ENCODE measurements around the gene CAMTA1. TPM values are rescaled to one million over a fixed set of nuclear protein-coding genes. Genes with fewer than 3 reads are reported as not detected.

Gene CAMTA1
- total RNA-seq, 1 donor from 2014 or later: 30.6 TPM

GRCh38 chr1:7007902-7008301 is 222.6 kb downstream of the CAMTA1 start:
- no peak for DNase-seq

DNA sequence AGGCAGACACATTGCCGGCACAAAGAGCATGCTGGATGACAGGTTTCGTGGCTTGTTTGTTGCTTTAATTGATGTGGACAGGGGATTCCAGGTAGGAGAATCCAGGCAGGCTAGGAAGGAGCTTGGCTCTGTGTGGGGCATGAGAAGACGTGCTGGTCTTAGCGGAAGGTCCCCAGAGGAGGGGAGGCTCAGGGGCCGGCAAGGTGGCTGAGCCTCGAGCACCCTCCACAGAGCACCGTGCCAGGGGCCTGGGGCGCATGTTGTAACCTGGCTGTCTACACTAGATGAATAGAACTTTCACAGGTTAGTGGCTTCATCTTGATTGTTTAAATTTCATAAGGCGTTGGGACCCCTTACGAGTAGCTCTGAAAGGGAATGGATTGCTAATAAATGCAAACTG is 223.1 kb downstream of the CAMTA1 start:
- no peak for DNase-seq

- no peak for DNase-seq
Measured at GRCh38 chr1:7008975-7009740, 223.9 kb downstream of the CAMTA1 start.

DNA sequence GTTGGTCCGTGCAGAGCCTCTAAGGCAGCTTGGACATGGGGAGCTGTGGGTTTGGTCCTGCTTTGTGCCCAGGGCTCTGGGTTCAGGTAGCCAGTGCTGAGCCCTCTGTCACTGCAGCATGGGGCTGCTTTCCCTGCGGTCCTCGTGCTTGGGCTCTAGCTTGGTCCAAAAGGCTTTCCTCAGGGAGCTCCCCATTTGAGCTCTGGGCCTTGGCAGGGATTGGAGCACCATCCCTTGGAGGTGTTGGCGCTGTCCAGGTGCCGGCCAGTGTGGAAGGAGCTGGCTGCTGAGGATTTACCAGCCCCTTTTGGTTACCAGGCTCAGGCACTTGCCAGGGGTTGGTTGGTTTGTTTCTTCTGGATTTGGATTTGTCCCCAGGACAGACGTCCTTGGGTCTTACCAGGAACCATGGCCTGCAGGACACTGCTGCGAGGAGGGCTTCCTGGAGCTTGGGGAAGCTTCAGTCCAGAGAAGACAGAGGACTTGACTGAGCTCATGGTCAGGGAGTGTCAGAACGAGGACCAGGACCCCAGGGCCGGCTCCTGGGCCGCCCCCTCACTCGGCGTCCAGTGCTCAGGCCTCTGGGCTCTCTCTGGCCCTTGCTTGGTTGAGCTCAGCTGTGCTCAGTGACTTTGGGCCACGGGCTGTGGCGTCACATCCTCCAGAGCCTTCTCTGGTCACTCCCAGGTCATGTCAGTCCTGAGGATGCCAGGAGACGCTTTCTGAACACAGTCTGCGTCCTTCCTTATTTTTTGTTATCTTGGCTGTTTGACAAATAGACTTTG is 224.7 kb downstream of the CAMTA1 start:
- DNase-seq: no peak

DNA sequence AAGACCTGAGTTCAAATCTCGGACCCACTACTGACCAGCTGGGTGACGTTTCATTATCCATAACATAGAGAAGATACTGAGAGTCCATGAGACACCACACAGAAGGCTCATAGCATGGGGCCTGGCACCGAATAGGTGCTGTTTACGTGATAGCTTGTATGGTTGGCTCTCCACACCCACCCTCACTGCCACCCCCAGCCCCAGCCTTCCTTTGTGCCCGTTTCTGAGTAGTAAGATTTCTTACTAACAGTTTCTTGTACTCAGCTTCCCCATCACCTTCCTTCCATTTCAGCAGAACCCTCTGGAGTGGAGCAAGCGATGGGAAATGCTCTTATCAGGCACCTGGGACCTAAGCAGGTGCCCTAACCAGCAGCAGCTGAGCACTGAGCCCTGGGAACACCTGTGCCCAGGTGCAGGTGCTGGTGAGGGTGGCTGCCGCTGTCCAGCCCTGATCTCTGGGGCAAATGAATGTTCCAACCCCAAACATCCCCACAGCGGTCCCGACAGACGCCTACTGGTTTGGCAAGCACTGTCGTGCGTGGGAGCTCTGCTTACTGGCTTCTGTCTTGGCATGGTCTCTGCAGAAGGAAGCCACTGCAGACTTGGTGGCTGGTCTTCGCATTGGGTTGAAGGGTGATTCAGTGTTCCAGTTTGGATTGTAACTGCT is 225.4 kb downstream of the CAMTA1 start:
- no peak for DNase-seq

GRCh38 chr1:7011826-7012225 is 226.6 kb downstream of the CAMTA1 start:
- no peak for DNase-seq

- DNase-seq: no peak
Measured at GRCh38 chr1:7012461-7012924, 227.2 kb downstream of the CAMTA1 start.

GRCh38 chr1:7013833-7014639 is 228.8 kb downstream of the CAMTA1 start:
- no peak for DNase-seq

- no peak for DNase-seq
Measured at GRCh38 chr1:7014640-7014930, 229.3 kb downstream of the CAMTA1 start.

DNA sequence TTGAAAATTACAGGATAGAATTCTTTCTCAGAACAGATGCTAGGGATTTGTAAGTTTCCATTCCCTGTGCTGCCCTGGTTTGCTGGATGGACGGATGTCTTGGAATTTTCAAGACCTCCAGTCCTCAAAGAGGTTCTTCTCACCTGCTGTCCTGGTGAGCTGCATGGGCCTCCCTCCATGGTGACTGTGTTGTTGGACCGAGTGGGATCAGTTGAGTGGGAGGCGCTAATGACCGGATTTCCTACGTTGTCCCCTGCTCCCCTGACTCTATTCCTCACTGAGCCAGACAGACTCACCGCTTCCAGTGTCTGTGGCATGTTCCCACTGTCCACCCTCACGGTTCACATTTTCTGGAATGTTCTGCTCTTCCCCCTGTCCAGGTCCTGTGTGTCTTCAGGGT is 229.8 kb downstream of the CAMTA1 start:
- no peak for DNase-seq

GRCh38 chr1:7018351-7018750 is 233.1 kb downstream of the CAMTA1 start:
- DNase-seq: no peak

DNA sequence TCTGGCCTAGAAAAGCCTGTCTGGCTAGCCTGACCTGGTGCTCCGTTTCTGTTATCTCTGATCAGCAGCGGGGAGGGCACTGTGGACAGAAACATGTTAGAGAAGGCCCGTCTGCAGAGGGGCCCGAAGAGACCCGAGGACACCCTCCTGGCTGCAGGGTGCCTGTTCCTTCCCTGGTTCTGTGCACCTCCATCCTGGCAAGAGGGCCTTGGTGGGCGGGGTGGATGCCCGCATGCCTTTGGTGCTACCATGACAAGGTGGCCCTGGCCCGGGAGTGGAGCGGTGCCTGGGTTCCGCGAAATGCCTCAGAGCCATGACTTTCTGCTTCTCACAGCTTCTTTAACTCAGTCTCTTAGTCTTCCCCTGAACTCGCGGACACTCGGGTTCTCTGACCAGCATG is 233.6 kb downstream of the CAMTA1 start:
- no peak for DNase-seq

GRCh38 chr1:7019510-7019909 is 234.3 kb downstream of the CAMTA1 start:
- DNase-seq: no peak

- no peak for DNase-seq
Measured at GRCh38 chr1:7022058-7022457, 236.8 kb downstream of the CAMTA1 start.

GRCh38 chr1:7025013-7025412 is 239.8 kb downstream of the CAMTA1 start:
- no peak for DNase-seq

GRCh38 chr1:7026169-7026568 is 240.9 kb downstream of the CAMTA1 start:
- DNase-seq: no peak

- DNase-seq: no peak
Measured at GRCh38 chr1:7032992-7033391, 247.7 kb downstream of the CAMTA1 start.

- no peak for DNase-seq
Measured at GRCh38 chr1:7036386-7036785, 251.1 kb downstream of the CAMTA1 start.

- no peak for DNase-seq
Measured at GRCh38 chr1:7039590-7040220, 254.5 kb downstream of the CAMTA1 start.

DNA sequence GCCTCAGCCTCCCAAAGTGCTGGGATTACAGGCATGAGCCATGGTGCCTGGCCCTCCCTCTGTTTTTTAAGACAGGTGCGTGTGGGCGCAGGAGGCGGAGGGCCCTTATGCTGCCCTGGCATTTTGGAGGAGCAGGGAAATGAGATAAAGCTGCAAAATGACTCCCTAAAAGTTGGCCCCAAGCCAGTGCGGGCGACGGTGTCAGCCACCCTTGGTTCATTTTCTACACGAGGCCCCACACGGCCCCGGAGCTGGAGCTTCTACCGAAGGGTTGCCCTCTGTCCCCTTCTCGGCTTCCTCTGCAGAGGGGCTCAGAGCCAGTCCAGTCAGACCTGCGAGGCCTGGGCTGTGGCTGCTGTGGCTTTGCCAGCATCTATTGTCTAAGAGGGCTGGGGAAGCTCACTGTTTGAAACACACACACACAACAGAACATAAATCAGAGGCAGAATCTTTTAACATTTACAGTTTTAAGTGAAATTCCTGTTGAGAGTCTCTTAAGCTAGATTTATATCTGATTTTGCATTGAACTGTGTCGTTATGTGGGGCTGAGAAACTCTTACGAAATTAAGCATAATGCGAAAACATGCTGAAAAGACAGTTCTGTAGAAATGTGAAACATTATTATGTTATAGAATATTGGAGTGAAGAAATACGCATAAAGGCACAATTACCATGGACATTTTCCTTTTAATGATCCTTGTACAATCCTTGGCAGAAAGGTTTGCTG is 255.9 kb downstream of the CAMTA1 start:
- no peak for DNase-seq

Data from skin of body (tissue), 2 donors.